ENCODE results near the gene SETBP1.

- TF ChIP-seq CTCF (IDR thresholded peaks at IDR 0.05; ENCODE audit: low read depth, low read length) = no peak
- TF ChIP-seq POLR2A (IDR thresholded peaks at IDR 0.05; ENCODE audit: extremely low read depth, insufficient read length) = no peak
- TF ChIP-seq MYC (IDR thresholded peaks at IDR 0.05; ENCODE audit: low read depth, low read length) = no peak
These were observed 292.6 kb downstream of the SETBP1 start for GRCh38 chr18:44973282-44973681.

Data from NB4 (cell line).